Testis (tissue), 2 donors: ENCODE measurements around the gene GPR180.

ENCODE experiments used
- CTCF ChIP-seq, 3 experiments: fragments of 450-650 bp in 2 of 3; fragments of 200-600 bp in 1 of 3; sonication (generic) in 1 of 3; IDR thresholded peaks; one replicate each; pipeline ENCODE4 v1.5.1; 2016 to 2019; ENCODE audit warnings: antibody characterized with exemption in 3 of 3, mild to moderate bottlenecking in 2 of 3, moderate library complexity in 1 of 3
- POLR2A ChIP-seq: fragments of 450-650 bp; IDR thresholded peaks from one replicate; pipeline ENCODE4 v1.6.1; 2017; ENCODE audit warnings: antibody characterized with exemption, mild to moderate bottlenecking, moderate library complexity

GRCh38 chr13:94602467-94602866, 810 bp downstream of the GPR180 start:
- TF ChIP-seq CTCF (IDR thresholded peaks at IDR 0.05) (no peak), POLR2A (no peak)
